ENCODE measurements around the gene ASTE1. TPM values are rescaled to one million over a fixed set of nuclear protein-coding genes. Genes with fewer than 3 reads are reported as not detected.

Gene ASTE1
- total and polyA plus RNA-seq, 2 of the 8 experiments (the other 6 are each of a cell fraction or from before 2014, with no cell fraction given) = 6.4 TPM; not detected in 1

DNA sequence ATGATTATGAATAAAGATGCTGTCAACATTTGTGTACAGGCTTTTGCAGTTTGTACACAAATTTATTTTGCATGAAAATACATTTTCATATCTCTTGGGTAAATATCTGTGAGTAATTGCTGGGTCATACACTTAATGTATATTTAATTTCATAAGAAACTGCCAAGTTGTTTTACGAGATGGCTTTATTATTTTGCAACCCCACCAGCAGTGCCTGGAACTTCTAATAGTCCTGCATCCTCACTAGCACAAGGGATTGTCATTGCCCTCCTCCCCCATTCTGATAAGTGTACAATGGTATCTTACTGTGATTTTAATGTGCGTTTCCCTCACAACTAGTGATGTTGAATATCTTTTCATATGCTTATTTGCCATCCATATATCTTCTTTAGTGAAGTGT, 45.2 kb downstream of the ASTE1 start (continued):
- TF ChIP-seq, protein P1, sequence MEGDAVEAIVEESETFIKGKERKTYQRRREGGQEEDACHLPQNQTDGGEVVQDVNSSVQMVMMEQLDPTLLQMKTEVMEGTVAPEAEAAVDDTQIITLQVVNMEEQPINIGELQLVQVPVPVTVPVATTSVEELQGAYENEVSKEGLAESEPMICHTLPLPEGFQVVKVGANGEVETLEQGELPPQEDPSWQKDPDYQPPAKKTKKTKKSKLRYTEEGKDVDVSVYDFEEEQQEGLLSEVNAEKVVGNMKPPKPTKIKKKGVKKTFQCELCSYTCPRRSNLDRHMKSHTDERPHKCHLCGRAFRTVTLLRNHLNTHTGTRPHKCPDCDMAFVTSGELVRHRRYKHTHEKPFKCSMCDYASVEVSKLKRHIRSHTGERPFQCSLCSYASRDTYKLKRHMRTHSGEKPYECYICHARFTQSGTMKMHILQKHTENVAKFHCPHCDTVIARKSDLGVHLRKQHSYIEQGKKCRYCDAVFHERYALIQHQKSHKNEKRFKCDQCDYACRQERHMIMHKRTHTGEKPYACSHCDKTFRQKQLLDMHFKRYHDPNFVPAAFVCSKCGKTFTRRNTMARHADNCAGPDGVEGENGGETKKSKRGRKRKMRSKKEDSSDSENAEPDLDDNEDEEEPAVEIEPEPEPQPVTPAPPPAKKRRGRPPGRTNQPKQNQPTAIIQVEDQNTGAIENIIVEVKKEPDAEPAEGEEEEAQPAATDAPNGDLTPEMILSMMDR (IDR thresholded peaks at IDR 0.05; ENCODE audit: control extremely low read depth in 1 of 3, insufficient read depth in 1 of 3, low read depth in 1 of 3, low read length in 3 of 3) = no peak
- TF ChIP-seq SRF (IDR thresholded peaks at IDR 0.05; ENCODE audit: low read depth, low read length) (no peak), EP300 (IDR thresholded peaks at IDR 0.05; ENCODE audit: borderline replicate concordance in 1 of 2, low read depth in 2 of 2, low read length in 2 of 2) (no peak), SIN3A (conservative IDR thresholded peaks at IDR 0.05 in 1 of 2, IDR thresholded peaks at IDR 0.05 in 1 of 2; ENCODE audit: low read depth in 1 of 2, low read length in 2 of 2) (no peak), MAFK (IDR thresholded peaks at IDR 0.05; ENCODE audit: low read depth, low read length) (no peak)
- TF ChIP-seq, protein P2, sequence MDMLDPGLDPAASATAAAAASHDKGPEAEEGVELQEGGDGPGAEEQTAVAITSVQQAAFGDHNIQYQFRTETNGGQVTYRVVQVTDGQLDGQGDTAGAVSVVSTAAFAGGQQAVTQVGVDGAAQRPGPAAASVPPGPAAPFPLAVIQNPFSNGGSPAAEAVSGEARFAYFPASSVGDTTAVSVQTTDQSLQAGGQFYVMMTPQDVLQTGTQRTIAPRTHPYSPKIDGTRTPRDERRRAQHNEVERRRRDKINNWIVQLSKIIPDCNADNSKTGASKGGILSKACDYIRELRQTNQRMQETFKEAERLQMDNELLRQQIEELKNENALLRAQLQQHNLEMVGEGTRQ (IDR thresholded peaks at IDR 0.05; ENCODE audit: low read length) = no peak
